Skeletal muscle cell (primary cell): ENCODE results near the gene F13B.
"Not testable (repeated sequence)": the region's sequence is repeated elsewhere in the genome, so short reads cannot be mapped to it uniquely, and the experiment has no call there.

ENCODE experiments used
- DNase-seq: peaks from one replicate; pipeline ENCODE4 v3.0.0-alpha.2; 2010; ENCODE audit warnings: low read depth
- H3K4me3 ChIP-seq: 2 replicates; pipeline ENCODE4 v1.5.1; 2011; ENCODE audit warnings: low read depth, mild to moderate bottlenecking, control low read depth, low read length, moderate library complexity

Gene F13B

GRCh38 chr1:197063212-197063611, 3.8 kb downstream of the F13B start:
- DNase-seq, result no peak
- no peak overlapping the region for H3K4me3 ChIP-seq

- DNase-seq, result no peak
- no peak overlapping the region for H3K4me3 ChIP-seq
Measured at GRCh38 chr1:197062692-197063091, 4.4 kb downstream of the F13B start.

GRCh38 chr1:197049100-197049499, 18.0 kb downstream of the F13B start:
- no peak for DNase-seq
- H3K4me3 ChIP-seq, result no peak overlapping the region

GRCh38 chr1:197042676-197043341, 24.3 kb downstream of the F13B start:
- no peak for DNase-seq
- H3K4me3 ChIP-seq, result no peak overlapping the region

- H3K4me3 ChIP-seq, result no peak overlapping the region
- no peak for DNase-seq
Measured at GRCh38 chr1:197041486-197042353, 25.3 kb downstream of the F13B start.

GRCh38 chr1:197036861-197037260, 30.2 kb downstream of the F13B start:
- DNase-seq, result no peak

GRCh38 chr1:197034631-197035339, 32.3 kb downstream of the F13B start:
- not testable (repeated sequence) for H3K4me3 ChIP-seq
- DNase-seq, result peak; percentile 20

More at GRCh38 chr1:197036861-197037260, 30.2 kb downstream of the F13B start:
- no peak overlapping the region for H3K4me3 ChIP-seq

GRCh38 chr1:197029749-197030148, 37.3 kb downstream of the F13B start:
- H3K4me3 ChIP-seq, result no peak overlapping the region
- DNase-seq, result no peak

GRCh38 chr1:197027359-197027758, 39.7 kb downstream of the F13B start:
- DNase-seq, result no peak
- no peak overlapping the region for H3K4me3 ChIP-seq

- no peak overlapping the region for H3K4me3 ChIP-seq
- peak; percentile 10 for DNase-seq
Measured at GRCh38 chr1:197024460-197024859, 42.6 kb downstream of the F13B start.

GRCh38 chr1:197021716-197022115, 45.3 kb downstream of the F13B start:
- no peak for DNase-seq
- H3K4me3 ChIP-seq, result no peak overlapping the region

GRCh38 chr1:197017558-197018146, 49.4 kb downstream of the F13B start:
- DNase-seq, result no peak
- H3K4me3 ChIP-seq, result no peak overlapping the region

GRCh38 chr1:197016751-197017150, 50.3 kb downstream of the F13B start:
- DNase-seq, result no peak
- H3K4me3 ChIP-seq, result no peak overlapping the region

- no peak overlapping the region for H3K4me3 ChIP-seq
- no peak for DNase-seq
Measured at GRCh38 chr1:197013234-197013633, 53.8 kb downstream of the F13B start.

GRCh38 chr1:197011614-197012013, 55.4 kb downstream of the F13B start:
- H3K4me3 ChIP-seq, result no peak overlapping the region
- DNase-seq, result no peak

GRCh38 chr1:197008861-197009260, 58.2 kb downstream of the F13B start:
- no peak for DNase-seq
- no peak overlapping the region for H3K4me3 ChIP-seq

GRCh38 chr1:197003132-197003531, 63.9 kb downstream of the F13B start:
- H3K4me3 ChIP-seq, result no peak overlapping the region

GRCh38 chr1:197001828-197002227, 65.2 kb downstream of the F13B start:
- no peak overlapping the region for H3K4me3 ChIP-seq
- DNase-seq, result no peak

More at GRCh38 chr1:197003132-197003531, 63.9 kb downstream of the F13B start:
- DNase-seq, result no peak

GRCh38 chr1:196997423-196997822, 69.6 kb downstream of the F13B start:
- peak; percentile 90 for DNase-seq
- H3K4me3 ChIP-seq, result no peak overlapping the region

GRCh38 chr1:196993916-196994315, 73.1 kb downstream of the F13B start:
- no peak for DNase-seq
- H3K4me3 ChIP-seq, result no peak overlapping the region
